Measurements from ENCODE around the gene EML2. TPM values are rescaled to one million over a fixed set of nuclear protein-coding genes. Genes with fewer than 3 reads are reported as not detected.
"Not testable (repeated sequence)": the region's sequence is repeated elsewhere in the genome, so short reads cannot be mapped to it uniquely, and the experiment has no call there.

Gene EML2
- total RNA-seq, 2 donors from 2014 or later = 18.7 to 22.5 TPM

GRCh38 chr19:45632468-45633196 is 6.6 kb downstream of the EML2 start:
- peaks cover 23% of the 10 kb centered on the region for H3K36me3 ChIP-seq
- no peaks in the 10 kb centered on the region for H3K27me3 ChIP-seq
- peaks cover 0 to 8% of the 10 kb centered on the region in 2 donors for H3K4me1 ChIP-seq
- peak; percentile 73 for DNase-seq (ENCODE audit: low spot score)
- no peaks in the 10 kb centered on the region for H3K9me3 ChIP-seq
- H3K4me3 ChIP-seq = no peak overlapping the region
- no peak for TF ChIP-seq CTCF (IDR thresholded peaks at IDR 0.05)
- peak overlapping the region in 1 of 2 donors; percentile 68 for H3K27ac ChIP-seq

- no peak for TF ChIP-seq CTCF (IDR thresholded peaks at IDR 0.05)
- Histone ChIP-seq H3K27me3 (no peaks in the 10 kb centered on the region), H3K4me1 (peaks cover 0 to 8% of the 10 kb centered on the region in 2 donors), H3K9me3 (no peaks in the 10 kb centered on the region), H3K36me3 (peaks cover 41% of the 10 kb centered on the region), H3K27ac (no peak overlapping the region), H3K4me3 (no peak overlapping the region)
- no peak for DNase-seq (ENCODE audit: low spot score)
These were observed 8.7 kb downstream of the EML2 start for GRCh38 chr19:45630463-45630862.

GRCh38 chr19:45629704-45630103 is 9.5 kb downstream of the EML2 start:
- Histone ChIP-seq H3K9me3 (no peaks in the 10 kb centered on the region), H3K27me3 (no peaks in the 10 kb centered on the region), H3K36me3 (peaks cover 41% of the 10 kb centered on the region), H3K4me1 (peaks cover 0 to 8% of the 10 kb centered on the region in 2 donors), H3K4me3 (no peak overlapping the region), H3K27ac (no peak overlapping the region)
- no peak for TF ChIP-seq CTCF (IDR thresholded peaks at IDR 0.05)
- DNase-seq (ENCODE audit: low spot score) = no peak

- H3K27me3 ChIP-seq; H3K27ac ChIP-seq; H3K4me3 ChIP-seq; H3K4me1 ChIP-seq; DNase-seq (ENCODE audit: low spot score); H3K9me3 ChIP-seq: not testable (repeated sequence)
- peaks cover 41% of the 10 kb centered on the region for H3K36me3 ChIP-seq
These were observed 11.0 kb downstream of the EML2 start for GRCh38 chr19:45628219-45628618.

GRCh38 chr19:45623984-45624383 is 15.2 kb downstream of the EML2 start:
- Histone ChIP-seq H3K27me3 (no peaks in the 10 kb centered on the region), H3K4me3 (no peak overlapping the region), H3K9me3 (no peaks in the 10 kb centered on the region), H3K4me1 (no peaks in the 10 kb centered on the region), H3K36me3 (peaks cover 52% of the 10 kb centered on the region), H3K27ac (no peak overlapping the region)
- DNase-seq (ENCODE audit: low spot score) = no peak
- no peak for TF ChIP-seq CTCF (IDR thresholded peaks at IDR 0.05)

GRCh38 chr19:45621976-45622503 is 17.2 kb downstream of the EML2 start:
- Histone ChIP-seq H3K27ac (no peak overlapping the region), H3K4me3 (no peak overlapping the region), H3K36me3 (peaks cover 42% of the 10 kb centered on the region), H3K27me3 (no peaks in the 10 kb centered on the region), H3K9me3 (no peaks in the 10 kb centered on the region), H3K4me1 (no peaks in the 10 kb centered on the region)
- TF ChIP-seq CTCF (IDR thresholded peaks at IDR 0.05) = no peak
- no peak for DNase-seq (ENCODE audit: low spot score)
